ENCODE measurements around the gene FMO2.

FMO2 gene, protein sequence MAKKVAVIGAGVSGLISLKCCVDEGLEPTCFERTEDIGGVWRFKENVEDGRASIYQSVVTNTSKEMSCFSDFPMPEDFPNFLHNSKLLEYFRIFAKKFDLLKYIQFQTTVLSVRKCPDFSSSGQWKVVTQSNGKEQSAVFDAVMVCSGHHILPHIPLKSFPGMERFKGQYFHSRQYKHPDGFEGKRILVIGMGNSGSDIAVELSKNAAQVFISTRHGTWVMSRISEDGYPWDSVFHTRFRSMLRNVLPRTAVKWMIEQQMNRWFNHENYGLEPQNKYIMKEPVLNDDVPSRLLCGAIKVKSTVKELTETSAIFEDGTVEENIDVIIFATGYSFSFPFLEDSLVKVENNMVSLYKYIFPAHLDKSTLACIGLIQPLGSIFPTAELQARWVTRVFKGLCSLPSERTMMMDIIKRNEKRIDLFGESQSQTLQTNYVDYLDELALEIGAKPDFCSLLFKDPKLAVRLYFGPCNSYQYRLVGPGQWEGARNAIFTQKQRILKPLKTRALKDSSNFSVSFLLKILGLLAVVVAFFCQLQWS

DNA sequence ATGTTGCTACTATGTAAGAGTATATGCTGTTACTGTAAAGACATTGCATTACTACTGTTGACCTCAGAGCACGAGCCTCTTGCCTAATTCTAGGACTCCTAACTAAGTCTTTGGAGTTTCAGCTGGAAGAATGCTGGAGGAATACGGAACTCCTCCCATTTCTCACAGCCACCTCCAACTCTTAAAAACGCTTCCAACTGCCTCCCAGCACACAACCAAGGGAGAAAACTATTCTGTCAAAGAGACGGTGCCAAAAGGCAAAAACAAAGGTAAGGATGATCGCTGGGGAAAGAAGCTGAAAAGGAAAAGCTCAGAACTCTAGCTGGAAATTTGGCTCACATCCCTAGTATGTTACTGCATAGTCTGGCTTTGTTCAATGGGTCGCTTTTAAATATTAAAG is at the start of gene FMO2:
Gene FMO2, plus strand, starts transcription at position 210 of the 400 bp plus-strand sequence. CDS start 414 bp downstream, outside the sequence.
- no peak for DNase-seq (ENCODE audit: low spot score)

DNA sequence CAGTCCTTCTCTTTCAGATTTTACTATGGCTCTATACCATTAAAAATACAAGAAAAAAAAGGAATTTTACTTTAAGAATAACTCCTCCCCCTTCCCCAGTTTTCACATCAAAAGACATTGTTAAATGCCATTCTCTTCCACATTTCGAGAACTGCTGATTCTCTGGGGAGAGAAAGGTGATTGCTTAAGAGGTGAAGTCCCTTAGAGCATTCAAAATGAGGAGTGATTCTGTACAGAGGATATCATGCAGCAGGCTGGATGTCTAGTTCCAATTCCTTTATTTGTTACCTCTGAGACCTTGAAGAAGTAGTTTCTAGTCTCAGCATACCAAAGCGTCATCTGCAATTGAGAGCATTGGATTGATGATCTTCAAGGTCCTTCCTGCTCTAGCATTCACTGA is 47.5 kb upstream of the FMO2 start:
- no peak for DNase-seq (ENCODE audit: low spot score)

DNA sequence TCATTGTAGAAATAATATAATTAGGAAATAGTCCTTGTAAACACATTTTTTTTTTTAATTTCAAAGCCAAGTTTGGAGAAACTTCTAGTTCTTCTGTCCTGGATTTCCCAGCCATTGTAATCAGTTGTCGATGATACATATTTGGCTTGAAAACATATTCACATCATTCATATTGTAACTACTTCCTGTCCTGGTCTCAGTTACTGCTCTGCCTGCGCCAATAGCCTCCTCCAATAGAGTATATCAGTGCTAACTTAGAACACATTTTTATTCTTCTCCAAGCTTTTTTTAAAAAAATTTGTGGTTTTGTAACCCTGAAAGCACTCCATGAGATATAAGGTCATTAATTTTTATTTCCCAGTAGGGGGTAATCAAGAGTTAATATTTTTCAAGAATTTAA is 46.1 kb upstream of the FMO2 start:
- DNase-seq (ENCODE audit: low spot score) = no peak

DNA sequence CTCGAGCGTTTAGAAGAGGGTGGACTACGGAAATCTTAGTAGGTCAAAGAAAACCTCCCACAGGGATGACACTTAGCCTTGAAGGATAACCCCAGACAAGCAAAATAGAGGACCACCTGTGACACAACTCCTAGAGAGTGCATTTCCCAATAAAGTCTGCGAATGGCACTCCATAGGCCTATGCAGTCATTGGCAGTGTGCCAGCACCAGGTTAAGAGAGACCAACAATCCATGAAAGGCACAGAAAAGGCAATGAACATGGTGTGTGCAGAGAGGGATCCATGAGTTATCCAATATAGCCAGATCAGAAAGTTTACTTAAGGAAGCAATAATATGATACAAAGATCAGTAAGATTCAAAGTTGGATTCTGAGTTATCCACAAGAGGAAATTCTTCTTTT is 45.2 kb upstream of the FMO2 start:
- no peak for DNase-seq (ENCODE audit: low spot score)

DNA sequence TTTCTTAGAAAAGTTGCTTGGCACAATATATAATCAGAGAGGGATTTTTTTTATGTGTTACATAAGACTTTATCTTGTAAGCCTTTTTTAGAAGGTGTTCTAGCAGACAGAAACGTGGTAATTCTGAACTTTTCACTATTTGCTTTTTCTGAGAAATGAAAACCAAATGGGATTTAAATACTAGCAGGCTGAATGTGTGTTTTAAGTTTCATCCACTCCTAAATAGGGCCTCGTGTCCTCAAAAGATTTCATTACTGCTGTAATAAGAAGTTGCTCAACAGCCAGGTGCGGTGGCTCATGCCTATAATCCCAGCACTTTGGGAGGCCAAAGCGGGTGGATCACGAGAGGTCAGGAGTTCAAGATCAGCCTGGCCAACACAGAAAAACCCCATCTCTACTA is 44.7 kb upstream of the FMO2 start:
- no peak for DNase-seq (ENCODE audit: low spot score)

DNA sequence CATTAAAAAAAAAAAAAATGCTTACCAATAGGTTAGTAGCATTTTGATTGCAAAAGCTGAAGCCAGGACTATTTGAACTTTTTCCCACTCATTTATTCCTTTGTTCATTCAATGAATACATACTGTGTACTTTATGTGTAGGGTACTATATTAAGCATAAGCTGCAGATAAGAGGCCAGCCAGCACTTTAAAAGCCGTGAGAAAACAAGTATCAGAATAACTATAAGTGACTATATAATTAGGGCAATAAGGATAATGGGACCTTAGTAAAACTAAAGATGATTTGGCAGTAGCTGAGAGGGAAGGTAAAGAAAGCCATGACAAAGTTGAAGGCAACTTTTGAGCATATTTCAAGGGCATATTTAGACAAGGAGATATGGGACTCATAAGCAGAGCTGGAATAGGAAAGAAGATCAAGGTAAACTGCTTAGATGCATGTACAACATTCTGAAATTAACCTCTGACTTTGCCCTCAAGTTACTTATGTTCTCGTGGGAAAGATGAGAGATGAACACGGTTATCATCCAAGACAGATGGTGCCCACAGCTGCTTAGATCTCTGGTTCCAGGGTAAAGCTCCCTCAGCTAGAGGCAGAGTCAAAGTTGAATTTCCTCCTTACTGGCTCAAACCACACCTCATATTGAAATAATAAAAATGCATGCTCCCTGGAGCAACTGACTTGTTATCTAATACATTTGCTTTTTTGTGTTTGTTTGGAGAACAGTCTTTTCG is 44.0 kb upstream of the FMO2 start:
- DNase-seq (ENCODE audit: low spot score) = no peak

DNA sequence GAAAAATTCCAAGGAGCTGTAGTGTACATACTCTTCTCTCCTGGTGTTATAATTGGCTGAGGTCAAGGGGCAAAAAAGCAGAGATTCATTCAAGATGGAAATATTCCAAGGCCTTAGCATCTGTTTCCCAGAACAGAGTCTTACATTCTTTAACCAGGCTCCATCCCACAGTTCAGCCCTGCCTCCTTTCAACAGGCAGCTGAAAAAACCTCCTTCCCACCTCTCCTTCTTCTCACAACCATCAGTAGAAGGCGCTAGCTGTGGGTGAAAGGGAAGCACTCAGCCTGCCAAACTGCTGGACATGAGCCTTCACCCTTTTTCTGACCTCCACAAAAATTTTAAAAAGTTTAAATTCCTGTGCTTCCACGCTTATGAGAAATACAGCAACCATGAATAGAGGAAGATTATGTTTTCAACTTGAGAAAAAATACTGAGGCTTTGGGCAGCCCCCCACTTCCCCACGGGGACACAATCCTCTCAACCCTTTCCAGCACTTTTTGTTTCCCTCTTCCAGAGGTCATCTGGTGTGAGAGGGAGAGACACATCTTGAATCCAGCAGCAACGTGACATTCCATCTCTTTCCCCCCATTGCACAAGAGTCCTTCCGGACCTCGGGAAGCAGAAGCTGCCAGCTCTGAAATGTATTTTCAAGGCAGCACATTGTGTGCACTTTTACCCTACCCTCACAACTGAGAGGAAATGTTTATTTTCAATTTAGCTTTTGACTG is 43.2 kb upstream of the FMO2 start:
- no peak for DNase-seq (ENCODE audit: low spot score)

DNA sequence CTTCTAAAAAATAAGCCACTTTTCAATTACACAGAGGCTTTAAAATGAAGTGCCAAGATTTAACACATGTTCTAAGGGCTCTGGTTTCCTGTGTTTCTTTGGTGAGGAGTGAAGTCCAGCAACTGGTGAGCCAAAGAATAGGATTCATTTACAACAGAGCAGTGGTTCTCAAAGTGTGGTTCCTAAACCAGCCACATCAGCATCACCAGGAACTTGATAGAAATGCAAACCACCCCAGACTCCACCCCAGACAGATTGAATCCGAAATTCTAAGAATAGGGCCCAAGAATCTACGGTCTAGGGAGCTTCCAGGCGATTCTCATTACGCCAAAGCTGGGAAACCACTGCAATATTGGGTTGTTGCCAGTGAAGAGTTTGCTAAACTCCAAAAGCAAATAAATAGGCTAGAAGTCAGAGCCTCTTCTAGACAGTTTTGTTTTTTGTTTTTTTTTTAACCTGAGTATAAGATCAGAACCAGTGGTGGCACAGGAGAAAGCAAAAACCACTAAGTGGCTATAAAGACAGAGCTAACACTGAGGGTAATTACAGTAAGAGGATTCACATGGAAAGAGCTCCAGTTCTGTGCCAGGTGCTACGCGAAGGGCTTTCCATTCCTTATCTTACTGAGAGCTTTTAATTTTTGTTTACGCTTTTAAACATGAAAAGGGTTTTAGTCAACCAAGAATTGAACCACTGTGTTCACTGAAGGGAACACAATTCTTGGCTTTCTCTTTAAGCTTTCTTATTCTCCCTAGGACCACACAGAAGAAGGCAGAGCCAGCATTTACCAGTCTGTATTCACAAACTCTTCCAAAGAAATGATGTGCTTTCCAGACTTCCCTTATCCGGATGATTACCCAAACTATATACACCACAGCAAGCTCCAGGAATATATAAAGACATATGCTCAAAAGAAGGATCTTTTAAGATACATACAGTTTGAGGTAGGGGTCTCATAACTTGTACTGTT is 42.4 kb upstream of the FMO2 start:
- DNase-seq (ENCODE audit: low spot score) = no peak

DNA sequence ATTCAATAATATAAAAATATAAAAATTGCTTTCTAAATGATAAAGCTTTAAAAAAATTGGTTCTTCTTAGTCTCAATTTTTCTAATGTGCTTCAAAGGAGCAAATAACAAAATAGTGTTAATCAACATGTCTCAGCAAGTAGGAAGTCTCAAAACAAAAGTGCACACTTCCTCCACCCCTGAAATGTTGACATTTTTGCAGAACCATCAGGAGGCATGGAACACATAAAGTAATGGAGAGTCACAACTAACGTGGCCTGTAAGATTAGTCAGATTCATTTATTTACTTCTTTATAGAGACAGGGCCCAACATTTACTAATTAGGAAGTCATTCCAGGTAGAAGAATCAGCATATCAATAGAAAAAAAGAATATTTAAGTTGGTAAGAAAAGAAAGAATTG is 34.9 kb upstream of the FMO2 start:
- no peak for DNase-seq (ENCODE audit: low spot score)

DNA sequence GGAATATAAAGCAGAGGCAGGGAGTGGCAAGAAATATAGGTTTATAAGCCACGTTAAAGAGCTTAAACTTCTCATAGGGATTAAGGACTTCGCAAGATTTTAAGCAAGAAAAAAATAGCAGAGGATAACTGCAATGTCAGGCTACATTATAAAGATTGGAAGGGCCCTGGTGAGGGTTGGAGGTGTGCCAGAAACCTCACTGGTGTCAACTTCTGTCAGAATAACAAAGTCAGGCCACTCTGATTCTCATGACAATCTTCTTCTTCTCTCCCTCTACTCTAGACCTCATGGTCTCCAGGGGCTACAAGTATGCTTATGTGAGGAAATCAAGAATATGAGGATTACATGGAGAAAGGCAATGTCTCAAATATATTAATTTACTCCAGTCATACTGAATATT is 32.6 kb upstream of the FMO2 start:
- no peak for DNase-seq (ENCODE audit: low spot score)

DNA sequence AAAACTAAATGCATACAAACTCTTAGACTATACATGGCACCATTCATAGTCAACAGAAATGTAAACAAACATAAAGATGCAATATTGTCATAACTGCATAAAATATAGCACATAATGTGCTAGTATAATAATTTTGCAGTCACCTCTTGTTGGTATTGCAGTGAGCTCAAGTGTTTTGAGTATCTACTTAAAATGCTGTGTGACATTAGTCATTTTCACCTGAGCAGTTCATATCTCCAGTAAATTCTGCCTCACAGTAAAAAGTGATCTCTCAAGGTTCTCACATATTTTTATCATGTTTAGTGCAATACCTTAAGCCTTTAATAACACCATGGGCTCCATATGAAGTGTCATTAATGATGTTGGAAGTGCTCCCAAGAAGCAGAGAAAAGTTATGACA is 29.6 kb upstream of the FMO2 start:
- no peak for DNase-seq (ENCODE audit: low spot score)

DNA sequence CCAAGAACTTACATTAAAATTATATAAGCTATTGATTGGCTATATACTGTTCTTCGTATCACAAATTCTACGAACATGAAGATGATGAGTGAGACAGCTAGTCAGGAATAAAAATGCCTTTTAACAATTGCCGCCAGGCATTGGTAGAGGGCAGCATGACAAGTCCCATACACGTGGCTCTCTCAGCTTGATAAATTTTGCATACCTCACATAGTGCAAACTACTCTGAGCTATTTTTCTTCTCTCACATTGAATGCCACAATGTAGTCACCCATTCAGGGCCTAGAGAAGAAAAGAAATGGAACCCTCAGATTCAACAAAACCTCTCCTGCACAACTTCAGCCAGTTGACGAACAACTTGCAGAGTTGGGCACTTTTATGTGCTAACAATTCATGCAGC is 27.0 kb upstream of the FMO2 start:
- DNase-seq (ENCODE audit: low spot score) = no peak

DNA sequence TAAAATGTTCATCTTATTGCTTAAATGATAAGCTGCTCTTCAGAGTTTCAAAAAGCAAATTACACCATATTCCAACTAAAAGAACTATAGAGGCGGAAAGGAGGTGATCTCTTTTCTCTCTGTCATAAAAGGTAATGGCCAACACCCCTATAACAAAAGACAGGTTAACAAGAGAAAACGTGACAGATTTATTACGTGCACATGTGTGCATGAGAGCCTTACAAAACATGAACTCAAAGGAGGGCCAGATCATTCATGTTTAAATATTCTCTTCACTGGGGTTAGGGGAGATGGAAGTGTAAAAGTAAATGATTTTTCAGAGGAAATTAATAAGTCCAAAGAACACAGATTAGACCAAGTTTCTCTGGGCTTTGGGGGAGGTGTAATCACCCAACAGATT is 26.5 kb upstream of the FMO2 start:
- DNase-seq (ENCODE audit: low spot score) = no peak

DNA sequence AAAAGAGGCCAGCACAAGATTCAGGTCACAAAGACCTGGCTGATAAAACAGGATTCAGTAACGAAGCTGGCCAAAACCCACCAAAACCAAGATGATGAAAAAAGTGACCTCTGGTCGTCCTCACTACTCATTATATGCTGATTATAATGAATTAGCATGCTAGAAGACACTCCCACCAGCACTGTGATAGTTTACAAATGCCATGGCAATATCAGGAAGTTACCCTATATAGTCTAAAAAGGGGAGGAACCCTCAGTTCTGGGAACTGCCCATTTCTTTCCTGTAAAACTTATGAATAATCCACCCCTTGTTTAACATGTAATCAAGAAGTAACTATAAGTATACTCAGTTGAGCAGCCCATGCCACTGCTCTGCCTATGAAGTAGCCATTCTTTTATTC is 26.0 kb upstream of the FMO2 start:
- no peak for DNase-seq (ENCODE audit: low spot score)

DNA sequence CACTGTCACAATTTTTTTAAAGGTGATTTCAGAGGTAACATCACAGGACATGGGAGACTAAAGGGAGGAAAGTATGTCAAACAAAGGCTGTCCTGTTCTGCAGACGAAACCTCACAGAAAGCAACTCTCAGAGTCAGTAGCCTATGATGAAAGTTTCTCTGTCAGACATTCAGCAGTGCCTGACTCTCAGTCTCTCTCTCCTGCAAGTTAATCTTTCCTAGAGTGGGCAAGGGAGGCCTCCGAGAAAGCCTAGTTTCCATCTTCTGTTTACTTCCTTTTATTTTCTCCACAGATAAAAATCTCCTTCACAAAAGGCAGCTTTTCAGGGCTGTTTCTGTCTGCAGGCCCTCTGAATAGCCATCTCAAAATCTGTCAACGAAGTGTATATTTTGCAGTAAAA is 24.9 kb upstream of the FMO2 start:
- no peak for DNase-seq (ENCODE audit: low spot score)

DNA sequence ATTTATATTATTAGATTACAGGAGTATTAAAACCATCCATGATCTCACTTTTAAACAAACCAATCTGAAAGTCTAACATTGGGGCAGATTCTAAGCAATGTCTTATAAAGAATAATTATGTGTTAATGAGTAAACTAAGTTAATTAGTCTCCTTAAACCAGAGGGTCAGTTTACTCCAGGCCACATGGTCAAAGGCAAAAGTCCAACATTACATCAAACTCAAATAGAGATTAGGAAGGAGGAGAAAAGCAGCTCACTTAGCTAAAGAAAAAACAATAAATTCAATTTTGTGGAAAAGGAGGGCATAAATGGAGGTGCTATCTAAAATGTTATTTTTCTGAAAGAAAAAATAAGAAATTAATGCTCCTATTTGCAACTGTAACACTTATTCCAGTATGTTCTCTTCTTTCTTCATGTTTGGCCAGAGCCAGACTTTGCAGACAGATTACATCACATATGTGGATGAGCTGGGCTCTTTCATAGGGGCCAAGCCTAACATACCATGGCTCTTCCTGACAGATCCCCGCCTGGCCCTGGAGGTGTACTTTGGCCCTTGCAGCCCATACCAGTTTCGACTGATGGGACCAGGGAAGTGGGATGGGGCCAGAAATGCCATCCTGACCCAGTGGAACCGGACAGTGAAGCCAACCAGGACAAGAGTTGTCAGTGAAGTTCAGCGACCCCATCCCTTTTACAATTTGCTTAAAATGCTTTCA is 24.3 kb upstream of the FMO2 start:
- no peak for DNase-seq (ENCODE audit: low spot score)

DNA sequence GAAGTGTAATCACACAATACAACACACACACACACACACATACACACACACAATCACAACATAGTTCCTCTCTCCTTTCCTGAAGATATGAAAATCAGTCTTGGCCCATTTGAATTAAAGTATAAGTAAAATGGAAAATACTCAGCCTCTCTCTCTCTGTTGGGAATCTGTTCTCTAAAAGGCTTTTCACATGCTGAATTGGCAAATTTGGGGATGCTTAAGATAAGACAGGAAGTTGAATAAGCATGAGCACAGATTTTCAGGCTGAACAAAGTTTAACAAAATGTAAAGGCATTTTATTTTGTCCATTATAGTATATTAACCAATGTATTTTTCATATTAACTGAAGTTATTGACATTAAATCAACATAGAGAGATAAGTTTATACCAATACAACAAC is 23.7 kb upstream of the FMO2 start:
- no peak for DNase-seq (ENCODE audit: low spot score)

DNA sequence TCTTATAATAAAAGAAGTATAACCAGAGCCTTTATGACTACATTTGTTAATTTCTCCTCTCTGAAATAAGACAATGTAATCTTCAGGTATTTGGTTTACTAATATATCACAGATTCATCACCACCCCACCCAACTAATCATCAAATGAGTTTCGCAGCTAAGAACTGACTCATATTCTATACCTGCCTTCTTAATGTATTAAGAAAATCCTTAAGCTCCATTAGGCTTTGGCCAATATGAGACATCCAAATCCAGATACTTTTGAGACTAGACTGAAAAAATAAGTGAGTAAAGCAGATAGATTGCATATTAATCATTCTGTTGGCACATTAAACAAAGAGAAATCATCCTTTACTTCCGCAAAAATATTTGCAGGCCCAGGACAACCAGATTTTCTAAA is 18.7 kb upstream of the FMO2 start:
- DNase-seq (ENCODE audit: low spot score) = no peak

DNA sequence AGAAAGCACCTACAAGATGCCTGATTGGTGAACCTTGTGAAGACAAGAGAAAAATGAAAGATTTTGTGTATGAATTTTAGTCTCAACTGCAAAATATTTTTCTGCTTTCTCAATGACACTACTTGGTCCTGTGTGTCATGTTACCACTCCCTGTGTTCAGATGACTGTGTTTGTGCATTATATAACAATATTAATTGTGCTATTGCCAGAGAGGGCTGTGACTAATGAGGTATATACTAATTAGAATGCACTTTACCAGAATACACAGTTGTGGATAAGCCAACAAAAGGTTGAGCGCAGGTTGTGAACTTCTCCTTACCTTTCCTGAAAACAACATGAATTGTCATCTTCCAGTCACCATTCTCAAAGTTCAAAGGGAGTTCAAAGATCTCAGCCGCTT is 17.3 kb upstream of the FMO2 start:
- DNase-seq (ENCODE audit: low spot score) = no peak

DNA sequence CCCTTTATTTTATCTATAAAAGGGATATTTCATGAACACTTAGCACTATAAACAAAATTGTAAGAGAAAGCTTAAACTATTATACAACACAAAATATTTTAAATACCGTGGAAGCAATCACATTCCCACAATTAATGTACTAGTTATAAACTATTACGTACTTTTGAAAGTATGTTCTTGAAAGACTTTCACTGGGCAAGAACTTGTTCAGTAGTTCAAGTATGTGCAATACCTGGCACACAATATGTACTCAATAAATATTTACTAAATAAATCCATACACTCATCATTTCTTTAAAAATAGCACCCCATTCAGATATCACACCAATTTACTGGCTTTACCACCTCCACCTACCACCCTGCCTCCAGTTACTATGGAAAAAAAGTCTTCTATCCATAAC is 12.6 kb upstream of the FMO2 start:
- DNase-seq (ENCODE audit: low spot score) = no peak

DNA sequence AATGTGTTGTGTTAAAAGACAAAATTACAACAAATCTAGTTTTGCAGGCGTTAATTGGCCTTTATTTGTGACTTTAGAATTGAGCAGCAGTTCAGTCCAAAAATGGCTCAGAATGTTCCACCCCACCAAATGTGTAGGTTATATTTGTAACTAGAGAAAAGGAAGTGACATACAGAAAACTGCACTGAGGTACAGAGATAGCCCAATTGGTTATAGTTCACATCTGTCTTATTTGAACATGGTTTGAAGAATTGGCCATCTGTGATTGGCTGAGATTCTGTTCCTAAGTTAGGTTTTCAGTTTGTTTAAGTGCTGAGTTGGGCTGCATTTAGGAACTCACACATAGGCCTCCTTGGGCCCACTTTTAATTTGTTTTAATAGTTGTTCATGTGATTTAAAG is 12.0 kb upstream of the FMO2 start:
- DNase-seq (ENCODE audit: low spot score) = no peak
